Heart right ventricle (tissue), 16 donors: Measurements from ENCODE around the gene TAF1. TPM values are rescaled to one million over a fixed set of nuclear protein-coding genes. Genes with fewer than 3 reads are reported as not detected.
"Not testable (repeated sequence)": the region's sequence is repeated elsewhere in the genome, so short reads cannot be mapped to it uniquely, and the experiment has no call there.

Experiments used
- ATAC-seq, 8 donors: fragments of 200-7000 bp; cut with Tn5 transposase; one replicate each; pipeline ENCODE4 v1.9.1; 2020; ENCODE audit warnings: mild to moderate bottlenecking in 8 of 8, moderate library complexity in 8 of 8, moderate number of reproducible peaks in 1 of 8
- DNase-seq, 2 donors: peaks; one replicate each; pipeline ENCODE4 v3.0.0-alpha.2; 2020
- H3K27ac ChIP-seq, 10 donors: fragments of 200-600 bp; sonication (generic) in 2 of 10; one replicate each; pipeline versions ENCODE4 v1.5.0 to v1.8.0; 2020 to 2022; ENCODE audit warnings: mild to moderate bottlenecking in 3 of 10
- H3K27me3 ChIP-seq, 7 donors: fragments of 200-600 bp; one replicate each; pipeline ENCODE4 v1.8.0; 2021 to 2022; ENCODE audit warnings: mild to moderate bottlenecking in 2 of 7
- H3K36me3 ChIP-seq, 9 donors: fragments of 200-600 bp; sonication (generic) in 1 of 9; one replicate each; pipeline versions ENCODE4 v1.5.0 to v1.8.0; 2020 to 2022; ENCODE audit warnings: mild to moderate bottlenecking in 2 of 9
- H3K4me1 ChIP-seq, 9 donors: fragments of 200-600 bp; sonication (generic) in 1 of 9; one replicate each; pipeline versions ENCODE4 v1.5.0 to v1.8.0; 2020 to 2022; ENCODE audit warnings: mild to moderate bottlenecking in 4 of 9
- H3K4me3 ChIP-seq, 10 donors: fragments of 200-600 bp; sonication (generic) in 2 of 10; one replicate each; pipeline versions ENCODE4 v1.5.0 to v1.8.0; 2020 to 2022; ENCODE audit warnings: mild to moderate bottlenecking in 7 of 10, moderate library complexity in 2 of 10
- H3K9me3 ChIP-seq, 11 donors: fragments of 200-600 bp in 10 of 11; sonication (generic) in 2 of 11; one replicate each; pipeline versions ENCODE4 v1.5.0 to v1.8.0; 2013 to 2022; ENCODE audit warnings: mild to moderate bottlenecking in 2 of 11, control low read depth in 1 of 11, moderate library complexity in 1 of 11
- CTCF ChIP-seq, 9 donors: fragments of 200-600 bp; sonication (generic) in 2 of 9; IDR thresholded peaks; one replicate each; pipeline versions ENCODE4 v1.5.0 to v1.8.0; 2021 to 2022; ENCODE audit warnings: antibody characterized with exemption in 9 of 9, mild to moderate bottlenecking in 5 of 9, moderate library complexity in 1 of 9
- WGBS, 2 donors: extraction: QIAGEN DNeasy Blood & Tissue Kit; methylation state at CpG; one replicate each; pipeline ENCODE4 v1.1.7; 2013; ENCODE audit warnings: inconsistent platforms in 1 of 2; 5-methylcytosine and 5-hydroxymethylcytosine counted together
- intact Hi-C, 10 donors: fragments of 100-400 bp; cut with DNase I; formaldehyde crosslinking; loops; one replicate each; pipeline versions ENCODE4 v1.11.1 to v1.14.2; 2022
- polyA plus RNA-seq, 2 donors: library from polyadenylated mRNA; stranded (reverse); fragments of 200-250 nt; gene quantifications; one replicate each; pipeline ENCODE4 v1.2.3, GENCODE V29; 2013
- total RNA-seq, 10 donors: library from RNA; stranded (reverse); fragmentation: NEBNext Ultra II Directional in 3 of 10; extraction: Animal tissue kit (Norgen Biotek cat#: 25700) in 3 of 10; gene quantifications; one replicate each; pipeline versions ENCODE4 v1.2.1 to v1.2.4, GENCODE V29; 2021 to 2023
- donor health status: Arrhythmogenic right ventricular cardiomyopathy.
- donor health status: ischemic (EF 13 %, LVEDD 7.1; RV severe dilation, severe dysfunction).
- donor health status: healthy with polysubstance abuse.
- donor health status: DM: no; HTN: yes; CAD: no.
- donor health status: DM: no; HTN: no; CAD: no.
- donor health status: ischemic (EF 25% LVEDD 6.9; RV normal size, moderate dysfunction).
- donor health status: ischemic (EF 25% LVEDD 5.7; RV mildly dilated, moderate dysfunction).
- donor health status: healthy.
- donor health status: DM: yes; HTN: yes; CAD: no.
- donor health status: Ischemic cardiomyopathy.
- donor health status: ischemic (EF 35%, LVEDD 5.7; RV mildly dilated, moderate dysfunction).
- donor health status: nonischemic (EF 11% LVEDD 7.7; RV severe dilation, severe dysfunction).
- donor health status: DM: yes; HTN: yes; CAD: no.
- donor health status: PGD.
- donor health status: ischemic (EF 29% LVEDD 5.4; RV normal size, mild dysfunction).
- donor health status: nonischemic (EF 23%, LVEDD 6.1; RV moderate dilation, normal function).

Gene TAF1
- total and polyA plus RNA-seq, 12 donors: 6.0 to 27.1 (median 21.4) TPM

- Histone ChIP-seq H3K9me3 (no peaks in the 10 kb centered on the region), H3K27ac (peak overlapping the region; percentile 43 to 96 (median 90)), H3K4me1 (peaks cover 0 to 39% (median 14%) of the 10 kb centered on the region in 9 donors), H3K4me3 (peak overlapping the region; percentile 35 to 88 (median 68)), H3K36me3 (peaks cover 0 to 37% (median 0%) of the 10 kb centered on the region in 9 donors), H3K27me3 (no peaks in the 10 kb centered on the region)
- 0% methylated on average over 22 to 33 of the region's 36 CpGs for WGBS, 2 donors
- ATAC-seq (peak in 7 of 8 donors; percentile 5 to 41 (median 14)), DNase-seq (peak; percentile 5 to 14)
- intact Hi-C loops: loop anchor here in 4 of 10 donors (5.0 to 10.0 kb wide), 4 partner anchors 82 to 182 kb away; partner anchors contain the start of genes ZMYM3 (in 2 of the 4) and NONO (in 1 of the 4)
- TF ChIP-seq CTCF (IDR thresholded peaks at IDR 0.05): no peak
Measured at GRCh38 chrX:71366674-71367256, 608 bp downstream of the TAF1 start.

- TF ChIP-seq CTCF (IDR thresholded peaks at IDR 0.05): no peak
- Histone ChIP-seq H3K36me3 (peaks cover 0 to 43% (median 0%) of the 10 kb centered on the region in 9 donors), H3K4me1 (peaks cover 0 to 43% (median 14%) of the 10 kb centered on the region in 9 donors), H3K9me3 (no peaks in the 10 kb centered on the region), H3K27me3 (no peaks in the 10 kb centered on the region), H3K4me3 (peak overlapping the region; percentile 35 to 88 (median 68)), H3K27ac (peak overlapping the region in 7 of 10 donors; percentile 86 to 96 (median 92))
- intact Hi-C loops: loop anchor here in 4 of 10 donors (5.0 to 10.0 kb wide), 4 partner anchors 83 to 183 kb away; partner anchors contain the start of genes ZMYM3 (in 2 of the 4) and NONO (in 1 of the 4)
- DNase-seq (no peak), ATAC-seq (no peak)
- WGBS, 2 donors: 25 to 28% methylated on average over 14 of the region's 14 CpGs
Measured at GRCh38 chrX:71367396-71367795, 1.2 kb downstream of the TAF1 start.

- H3K27ac ChIP-seq: no peak overlapping the region
- peaks cover 0 to 92% (median 18%) of the 10 kb centered on the region in 9 donors for H3K36me3 ChIP-seq
- intact Hi-C loops: no loop called here
- ATAC-seq (no peak), DNase-seq (no peak)
- H3K27me3 ChIP-seq: no peaks in the 10 kb centered on the region
- H3K9me3 ChIP-seq: no peaks in the 10 kb centered on the region
- H3K4me3 ChIP-seq: no peak overlapping the region
- 76% methylated on average over 4 of the region's 4 CpGs for WGBS, 2 donors
- no peak for TF ChIP-seq CTCF (IDR thresholded peaks at IDR 0.05)
- peaks cover 0 to 34% (median 11%) of the 10 kb centered on the region in 9 donors for H3K4me1 ChIP-seq
Measured at GRCh38 chrX:71372388-71372787, 6.2 kb downstream of the TAF1 start.

- Histone ChIP-seq H3K4me3 (no peak overlapping the region), H3K4me1 (no peaks in the 10 kb centered on the region), H3K36me3 (peaks cover 0 to 100% (median 18%) of the 10 kb centered on the region in 9 donors), H3K27ac (peak overlapping the region in 1 of 10 donors; percentile 31), H3K9me3 (no peaks in the 10 kb centered on the region), H3K27me3 (no peaks in the 10 kb centered on the region)
- DNase-seq (no peak), ATAC-seq (peak in 3 of 8 donors; percentile 45 to 63 (median 52))
- TF ChIP-seq CTCF (IDR thresholded peaks at IDR 0.05): no peak
- 62 to 82% methylated on average over 2 to 3 of the region's 3 CpGs for WGBS, 2 donors
- intact Hi-C loops: no loop called here
Measured at GRCh38 chrX:71378732-71379131, 12.6 kb downstream of the TAF1 start.

GRCh38 chrX:71391725-71392124 is 25.6 kb downstream of the TAF1 start:
- not testable (repeated sequence) for DNase-seq, H3K4me3 ChIP-seq, H3K27ac ChIP-seq, ATAC-seq, H3K27me3 ChIP-seq, H3K4me1 ChIP-seq, H3K9me3 ChIP-seq
- H3K36me3 ChIP-seq: peaks cover 0 to 99% (median 31%) of the 10 kb centered on the region in 9 donors
- intact Hi-C loops: loop anchor here in 1 of 10 donors (10.0 kb wide), 1 partner anchor 173 kb away; no protein-coding TSS in a partner anchor
- 96 to 100% methylated on average over 2 to 4 of the region's 4 CpGs for WGBS, 2 donors
